ENCODE data around the gene SORL1-AS1.

The SORL1-AS1 gene

GRCh38 chr11:121448431-121448941 lies 4.3 kb downstream of the SORL1-AS1 start:
- Histone ChIP-seq H3K79me2 (ENCODE audit: insufficient read depth, low read length) (peaks cover 29% of the 10 kb centered on the region), H3K9ac (ENCODE audit: insufficient read depth, low read length, poor library complexity, severe bottlenecking) (peak overlapping the region; percentile 58), H3K4me2 (replicated peaks; ENCODE audit: extremely low read depth, low read length, poor library complexity, severe bottlenecking) (peak overlapping the region; percentile 86), H2AFZ (ENCODE audit: insufficient read depth, low read depth, low read length, poor library complexity, severe bottlenecking) (no peak overlapping the region), H4K20me1 (ENCODE audit: insufficient read depth, low read length) (peaks cover 10% of the 10 kb centered on the region), H3K36me3 (replicated peaks in 1 of 2; ENCODE audit: control insufficient read depth in 1 of 2, insufficient read depth in 2 of 2, low read length in 2 of 2) (no peaks in the 10 kb centered on the region), H3K27ac (ENCODE audit: low read depth in 1 of 2, low read length in 2 of 2) (peak overlapping the region; percentile 63 to 99), H3K4me3 (replicated peaks in 1 of 3; ENCODE audit: low read depth in 2 of 3, low read length in 3 of 3) (peak overlapping the region in 1 of 3 experiments; percentile 46), H3K4me1 (ENCODE audit: control insufficient read depth in 1 of 2, insufficient read depth in 2 of 2, low read length in 2 of 2) (peaks cover 72 to 82% of the 10 kb centered on the region in 2 donors), H3K27me3 (ENCODE audit: control insufficient read depth in 2 of 2, insufficient read depth in 2 of 2, low read length in 2 of 2) (no peaks in the 10 kb centered on the region), H3K9me3 (replicated peaks in 1 of 2; ENCODE audit: control insufficient read depth in 1 of 2, insufficient read depth in 1 of 2, low read length in 2 of 2) (no peaks in the 10 kb centered on the region)
- DNase-seq: peak; percentile 86 to 94 (median 90)
- Mint-ChIP-seq H3K4me3 (peak overlapping the region in 1 of 2 donors; percentile 31), H3K36me3 (no peaks in the 10 kb centered on the region), H3K9me3 (peaks cover 0 to 1% (median 0%) of the 10 kb centered on the region in 7 donors), H3K27ac (peak overlapping the region; percentile 94 to 99 (median 98)), H3K4me1 (peaks cover 80% of the 10 kb centered on the region), H3K27me3 (ENCODE audit: low read depth in 3 of 3) (no peaks in the 10 kb centered on the region)
- no peak for TF ChIP-seq CTCF (IDR thresholded peaks at IDR 0.05)
- WGBS (ENCODE audit: insufficient coverage): 0% methylated on average over 1 of the region's 3 CpGs
- intact Hi-C loops (cut with micrococcal nuclease): loop anchor here in 1 of 2 donors (2.0 kb wide), 2 partner anchors 16 to 30 kb away; no protein-coding TSS in a partner anchor

GRCh38 chr11:121448011-121448410 lies 4.8 kb downstream of the SORL1-AS1 start:
- Histone ChIP-seq H3K4me1 (ENCODE audit: control insufficient read depth in 1 of 2, insufficient read depth in 2 of 2, low read length in 2 of 2) (peaks cover 67 to 77% of the 10 kb centered on the region in 2 donors), H3K9me3 (replicated peaks in 1 of 2; ENCODE audit: control insufficient read depth in 1 of 2, insufficient read depth in 1 of 2, low read length in 2 of 2) (no peaks in the 10 kb centered on the region), H2AFZ (ENCODE audit: insufficient read depth, low read depth, low read length, poor library complexity, severe bottlenecking) (no peak overlapping the region), H3K79me2 (ENCODE audit: insufficient read depth, low read length) (peaks cover 24% of the 10 kb centered on the region), H3K9ac (ENCODE audit: insufficient read depth, low read length, poor library complexity, severe bottlenecking) (peak overlapping the region; percentile 58), H3K4me2 (replicated peaks; ENCODE audit: extremely low read depth, low read length, poor library complexity, severe bottlenecking) (no peak overlapping the region), H3K27me3 (ENCODE audit: control insufficient read depth in 2 of 2, insufficient read depth in 2 of 2, low read length in 2 of 2) (no peaks in the 10 kb centered on the region), H3K27ac (ENCODE audit: low read depth in 1 of 2, low read length in 2 of 2) (peak overlapping the region; percentile 63 to 99), H3K4me3 (replicated peaks in 1 of 3; ENCODE audit: low read depth in 2 of 3, low read length in 3 of 3) (no peak overlapping the region), H3K36me3 (replicated peaks in 1 of 2; ENCODE audit: control insufficient read depth in 1 of 2, insufficient read depth in 2 of 2, low read length in 2 of 2) (no peaks in the 10 kb centered on the region), H4K20me1 (ENCODE audit: insufficient read depth, low read length) (peaks cover 5% of the 10 kb centered on the region)
- peak overlapping the region; percentile 94 to 99 (median 98) for H3K27ac Mint-ChIP-seq
- WGBS (ENCODE audit: insufficient coverage): 100% methylated on average over 1 of the region's 4 CpGs
- H3K4me3 Mint-ChIP-seq: no peak overlapping the region
- no peak for TF ChIP-seq CTCF (IDR thresholded peaks at IDR 0.05)
- no peaks in the 10 kb centered on the region for H3K36me3 Mint-ChIP-seq
- H3K9me3 Mint-ChIP-seq: peaks cover 0 to 1% (median 0%) of the 10 kb centered on the region in 7 donors
- peaks cover 75% of the 10 kb centered on the region for H3K4me1 Mint-ChIP-seq
- DNase-seq: no peak
- intact Hi-C loops (cut with micrococcal nuclease): loop anchor here in 1 of 2 donors (2.0 kb wide), 2 partner anchors 17 to 29 kb away; no protein-coding TSS in a partner anchor
- no peaks in the 10 kb centered on the region for H3K27me3 Mint-ChIP-seq (ENCODE audit: low read depth in 3 of 3)
